Epithelial cell of proximal tubule (primary cell): ENCODE data around the gene MYCBPAP. TPM values are rescaled to one million over a fixed set of nuclear protein-coding genes. Genes with fewer than 3 reads are reported as not detected.

Source experiments
- DNase-seq: peaks from one replicate; pipeline ENCODE4 v3.0.0-alpha.2; 2011; ENCODE audit warnings: low read depth
- H3K4me3 ChIP-seq: 2 replicates; pipeline ENCODE4 v1.5.1; 2011; ENCODE audit warnings: low read depth, mild to moderate bottlenecking, low read length
- CTCF ChIP-seq: conservative IDR thresholded peaks from 2 replicates; pipeline ENCODE4 v1.5.1; 2012; ENCODE audit warnings: low read depth, mild to moderate bottlenecking, low read length
- total RNA-seq: library from RNA; depleted of rRNA; stranded (reverse); fragments of >200 nt; gene quantifications from 2 replicates; pipeline ENCODE4 v1.2.3, GENCODE V29; 2015

MYCBPAP gene
- total RNA-seq, 1 donor from 2014 or later = 0.58 TPM

DNA sequence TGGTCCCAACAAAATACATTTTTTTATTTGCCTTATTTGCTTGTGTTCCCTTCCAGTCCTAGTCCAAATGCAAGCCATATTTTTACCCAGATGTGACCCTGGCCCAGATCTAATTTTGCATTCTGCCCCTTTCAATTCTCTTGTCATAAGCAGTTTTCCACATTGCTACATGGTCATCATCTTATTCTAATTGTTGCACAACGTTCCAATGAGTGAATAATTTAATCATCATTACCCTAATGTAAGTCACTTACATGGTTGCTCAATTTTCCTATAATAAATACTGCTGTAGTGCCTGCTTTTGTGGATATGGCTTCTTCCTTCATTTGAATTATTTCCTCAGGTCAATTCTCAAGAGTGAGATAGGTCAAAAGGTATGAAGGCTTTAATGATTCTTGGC lies 16.7 kb upstream of the MYCBPAP start:
- H3K4me3 ChIP-seq = no peak overlapping the region
- no peak for TF ChIP-seq CTCF
- no peak for DNase-seq

DNA sequence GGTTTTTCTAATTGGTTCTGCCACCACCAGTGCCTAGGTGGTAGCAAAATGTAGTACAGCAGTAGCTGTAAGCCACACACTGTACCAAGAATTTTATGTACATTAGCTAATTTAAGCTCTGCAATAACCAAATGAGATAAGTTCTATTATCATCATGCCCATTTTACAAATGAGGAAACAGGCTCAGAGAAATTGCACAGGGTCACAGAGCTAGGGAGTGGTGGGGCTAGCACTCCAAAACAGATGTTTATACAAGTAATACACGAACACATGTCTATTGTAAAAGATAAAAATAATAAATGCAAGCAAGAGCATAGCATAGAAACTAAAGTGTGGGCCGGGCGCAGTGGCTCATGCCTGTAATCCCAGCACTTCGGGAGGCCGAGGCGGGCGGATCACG lies 16.0 kb upstream of the MYCBPAP start:
- no peak for DNase-seq
- H3K4me3 ChIP-seq = no peak overlapping the region
- TF ChIP-seq CTCF = no peak

GRCh38 chr17:50493744-50494143 lies 14.5 kb upstream of the MYCBPAP start:
- DNase-seq = no peak
- no peak for TF ChIP-seq CTCF
- H3K4me3 ChIP-seq = no peak overlapping the region

DNA sequence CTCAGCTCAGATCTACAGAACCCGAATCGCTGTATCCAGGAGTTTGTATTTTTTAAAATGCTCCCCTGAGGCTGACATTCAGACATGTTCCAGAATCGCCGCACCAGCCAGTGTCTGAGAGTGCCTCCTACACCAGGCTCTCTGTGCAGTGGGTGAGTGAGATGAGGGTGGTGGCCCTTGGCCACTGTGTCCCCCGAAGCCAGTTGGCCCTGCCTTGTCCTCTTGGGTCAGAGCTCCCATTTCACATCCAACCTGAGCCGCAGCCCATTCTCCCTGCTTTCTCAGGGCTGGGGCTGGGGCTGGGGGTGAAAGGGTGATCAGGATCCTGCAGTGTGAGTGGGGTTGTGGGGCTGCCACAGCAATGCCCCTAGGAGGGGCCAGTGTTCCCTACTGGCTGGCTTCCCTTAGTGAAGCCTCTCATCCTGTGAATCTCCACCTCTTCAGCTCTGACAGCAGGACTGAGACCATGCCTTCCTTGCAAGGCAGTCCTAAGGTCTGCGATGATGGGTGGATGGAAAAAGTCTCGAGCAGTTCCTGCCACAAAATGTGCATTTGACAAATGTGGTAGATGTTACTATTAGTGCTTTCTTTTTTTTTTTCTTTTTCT lies 12.9 kb upstream of the MYCBPAP start:
- H3K4me3 ChIP-seq = no peak overlapping the region
- TF ChIP-seq CTCF = no peak
- DNase-seq = no peak

DNA sequence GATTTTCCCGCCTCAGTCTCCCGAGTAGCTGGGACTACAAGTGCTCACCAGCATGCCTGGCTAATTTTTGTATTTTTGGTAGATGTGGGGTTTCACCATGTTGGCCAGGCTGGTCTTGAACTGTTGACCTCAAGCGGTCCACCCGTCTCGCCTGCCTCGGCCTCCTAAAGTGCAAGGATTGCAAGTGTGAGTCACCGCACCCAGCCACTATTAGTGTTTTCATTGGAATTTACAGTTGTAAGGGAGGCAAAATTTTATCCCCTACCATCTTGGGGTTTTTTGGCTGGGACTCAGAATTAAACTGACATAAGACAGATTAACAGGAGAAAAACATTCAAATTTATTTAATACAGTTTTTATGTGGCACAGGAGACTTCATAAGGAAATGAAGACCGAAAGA lies 12.3 kb upstream of the MYCBPAP start:
- H3K4me3 ChIP-seq = no peak overlapping the region
- TF ChIP-seq CTCF = no peak
- no peak for DNase-seq

GRCh38 chr17:50498021-50498874 lies 10.0 kb upstream of the MYCBPAP start:
- no peak overlapping the region for H3K4me3 ChIP-seq
- DNase-seq = no peak
- TF ChIP-seq CTCF = no peak

DNA sequence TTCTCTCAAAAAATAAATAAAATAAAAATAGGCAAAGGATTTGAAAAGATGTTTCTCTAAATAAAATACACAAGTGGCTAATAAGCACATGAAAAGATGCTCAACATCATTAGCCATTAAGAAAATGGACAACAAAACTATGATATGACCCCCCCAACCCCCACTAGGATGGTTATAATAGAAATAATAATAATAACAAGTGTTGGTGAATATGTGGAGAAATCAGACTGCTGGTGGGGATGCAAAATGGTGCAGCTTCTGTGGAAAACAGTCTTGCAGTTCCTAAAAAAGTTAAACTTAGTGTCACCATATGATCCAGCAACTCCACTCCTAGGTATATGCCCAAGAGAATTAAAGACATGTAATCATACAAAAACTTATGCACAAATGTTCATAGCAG lies 9.0 kb upstream of the MYCBPAP start:
- no peak overlapping the region for H3K4me3 ChIP-seq
- DNase-seq = no peak
- no peak for TF ChIP-seq CTCF
